Activated CD4-positive, alpha-beta T cell treated with anti-CD3 and anti-CD28 coated beads for 1 hour (primary cell): Measurements from ENCODE around the gene SRRM4.
"Not testable (repeated sequence)": the region's sequence is repeated elsewhere in the genome, so short reads cannot be mapped to it uniquely, and the experiment has no call there.

Experiments
- DNase-seq: peaks from one replicate; pipeline ENCODE4 v3.0.0-alpha.2; 2020

SRRM4 gene

GRCh38 chr12:119071176-119071575, 89.8 kb downstream of the SRRM4 start:
- no peak for DNase-seq

GRCh38 chr12:119071638-119072231, 90.4 kb downstream of the SRRM4 start:
- no peak for DNase-seq

- no peak for DNase-seq
These were observed 91.1 kb downstream of the SRRM4 start for GRCh38 chr12:119072440-119072839.

GRCh38 chr12:119075222-119075787, 94.0 kb downstream of the SRRM4 start:
- DNase-seq = no peak

- no peak for DNase-seq
These were observed 94.6 kb downstream of the SRRM4 start for GRCh38 chr12:119075918-119076317.

- DNase-seq = no peak
These were observed 98.2 kb downstream of the SRRM4 start for GRCh38 chr12:119079530-119079929.

- DNase-seq = no peak
These were observed 100.7 kb downstream of the SRRM4 start for GRCh38 chr12:119082016-119082415.

- DNase-seq = no peak
These were observed 101.2 kb downstream of the SRRM4 start for GRCh38 chr12:119082496-119082895.

- DNase-seq = no peak
These were observed 107.5 kb downstream of the SRRM4 start for GRCh38 chr12:119088685-119089379.

GRCh38 chr12:119089380-119090013, 108.2 kb downstream of the SRRM4 start:
- no peak for DNase-seq

GRCh38 chr12:119090276-119090675, 108.9 kb downstream of the SRRM4 start:
- no peak for DNase-seq

- no peak for DNase-seq
These were observed 109.5 kb downstream of the SRRM4 start for GRCh38 chr12:119090865-119091264.

- DNase-seq = no peak
These were observed 115.3 kb downstream of the SRRM4 start for GRCh38 chr12:119096429-119097202.

- DNase-seq = no peak
These were observed 119.6 kb downstream of the SRRM4 start for GRCh38 chr12:119100933-119101332.

- DNase-seq = no peak
These were observed 120.9 kb downstream of the SRRM4 start for GRCh38 chr12:119102274-119102673.

- DNase-seq = no peak
These were observed 121.4 kb downstream of the SRRM4 start for GRCh38 chr12:119102714-119103113.

- not testable (repeated sequence) for DNase-seq
These were observed 123.6 kb downstream of the SRRM4 start for GRCh38 chr12:119104969-119105368.

GRCh38 chr12:119113496-119113986, 132.2 kb downstream of the SRRM4 start:
- no peak for DNase-seq

GRCh38 chr12:119114294-119114693, 133.0 kb downstream of the SRRM4 start:
- no peak for DNase-seq

- DNase-seq = no peak
These were observed 134.1 kb downstream of the SRRM4 start for GRCh38 chr12:119115296-119115905.

- no peak for DNase-seq
These were observed 136.6 kb downstream of the SRRM4 start for GRCh38 chr12:119117936-119118335.

GRCh38 chr12:119118625-119119024, 137.3 kb downstream of the SRRM4 start:
- DNase-seq = no peak

- DNase-seq = no peak
These were observed 140.7 kb downstream of the SRRM4 start for GRCh38 chr12:119122047-119122446.
